NCI-H2107 treated with DMSO at 0.1 percent for 48 hours (cell line): ENCODE results near the gene FYTTD1.

ENCODE experiments used
- DNase-seq: peaks from one replicate; lab custom pipeline; 2025; ENCODE audit not compliant: unreplicated experiment; lab: John Stamatoyannopoulos, UW

The FYTTD1 gene

GRCh38 chr3:197830308-197830966 lies 80.8 kb downstream of the FYTTD1 start:
- DNase-seq: no peak

- no peak for DNase-seq
These were observed 81.3 kb downstream of the FYTTD1 start for GRCh38 chr3:197830967-197831313.

- no peak for DNase-seq
These were observed 84.4 kb downstream of the FYTTD1 start for GRCh38 chr3:197833930-197834715.

- DNase-seq: no peak
These were observed 85.8 kb downstream of the FYTTD1 start for GRCh38 chr3:197835509-197835908.

- DNase-seq: no peak
These were observed 86.6 kb downstream of the FYTTD1 start for GRCh38 chr3:197836244-197836643.
